Keratinocyte (primary cell): Measurements from ENCODE around the gene DNAJB2. TPM values are rescaled to one million over a fixed set of nuclear protein-coding genes. Genes with fewer than 3 reads are reported as not detected.

Experiments used
- DNase-seq: peaks from one replicate; pipeline ENCODE4 v3.0.0-alpha.2; 2011; ENCODE audit warnings: low read depth, missing footprints, low spot score
- FAIRE-seq: peaks from 2 replicates; lab custom pipeline; 2011; peaks lifted over from hg19 to GRCh38; lab: Jason Lieb, UNC
- H2AFZ ChIP-seq: 2 replicates; pipeline ENCODE4 v1.6.0; 2012; ENCODE audit warnings: low read length, control low read depth, inconsistent platforms; ENCODE audit not compliant: control insufficient read depth
- H3K27ac ChIP-seq: 2 replicates; pipeline ENCODE4 v1.5.1; 2011; ENCODE audit warnings: low read length; ENCODE audit not compliant: control insufficient read depth, insufficient read depth
- H3K27me3 ChIP-seq: 3 replicates; pipeline ENCODE4 v1.6.0; 2011; ENCODE audit warnings: low read length; ENCODE audit not compliant: control insufficient read depth, insufficient read depth; ENCODE audit errors: extremely low read depth
- H3K36me3 ChIP-seq, 2 experiments: 2 replicates in 1 of 2; 3 replicates in 1 of 2; pipeline ENCODE4 v1.5.1; 2011; ENCODE audit warnings: low read length in 2 of 2, mild to moderate bottlenecking in 1 of 2; ENCODE audit not compliant: control insufficient read depth in 2 of 2, insufficient read depth in 2 of 2; ENCODE audit errors: extremely low read depth in 1 of 2
- H3K4me1 ChIP-seq: 3 replicates; pipeline ENCODE4 v1.5.1; 2011; ENCODE audit warnings: low read length; ENCODE audit not compliant: control insufficient read depth, insufficient read depth; ENCODE audit errors: extremely low read depth
- H3K4me2 ChIP-seq: 3 replicates; pipeline ENCODE4 v1.6.0; 2011; ENCODE audit warnings: low read depth, low read length; ENCODE audit not compliant: control insufficient read depth, insufficient read depth; ENCODE audit errors: extremely low read depth
- H3K4me3 ChIP-seq, 3 experiments: fragments of 200-600 bp in 1 of 3; sonication (generic) in 1 of 3; 2 replicates in 2 of 3; 3 replicates in 1 of 3; pipeline ENCODE4 v1.5.1; 2011 to 2016; ENCODE audit warnings: low read length in 3 of 3, mild to moderate bottlenecking in 3 of 3, control low read depth in 2 of 3, inconsistent platforms in 1 of 3, low read depth in 1 of 3, mixed read lengths in 1 of 3, mixed run types in 1 of 3, moderate library complexity in 1 of 3; ENCODE audit not compliant: control insufficient read depth in 2 of 3, insufficient read depth in 2 of 3; ENCODE audit errors: extremely low read depth in 1 of 3
- H3K79me2 ChIP-seq: 2 replicates; pipeline ENCODE4 v1.6.0; 2012; ENCODE audit warnings: low read length; ENCODE audit not compliant: control insufficient read depth, insufficient read depth
- H3K9ac ChIP-seq: 3 replicates; pipeline ENCODE4 v1.6.0; 2011; ENCODE audit warnings: low read length; ENCODE audit not compliant: control insufficient read depth, insufficient read depth; ENCODE audit errors: extremely low read depth
- H3K9me1 ChIP-seq: 3 replicates; pipeline ENCODE4 v1.6.0; 2011; ENCODE audit warnings: low read length; ENCODE audit not compliant: control insufficient read depth, insufficient read depth; ENCODE audit errors: extremely low read depth
- H3K9me3 ChIP-seq: 2 replicates; pipeline ENCODE4 v1.5.1; 2012; ENCODE audit warnings: low read depth, low read length; ENCODE audit not compliant: control insufficient read depth
- H4K20me1 ChIP-seq: 3 replicates; pipeline ENCODE4 v1.6.0; 2011; ENCODE audit warnings: low read length; ENCODE audit not compliant: control insufficient read depth, insufficient read depth; ENCODE audit errors: extremely low read depth
- EZH2 ChIP-seq: IDR thresholded peaks from one replicate; pipeline ENCODE4 v1.6.1; 2012; ENCODE audit warnings: inconsistent platforms, mild to moderate bottlenecking, low read length, moderate library complexity
- dilution Hi-C: fragments of 300-500 bp; cut with MboI; formaldehyde crosslinking; loops from one replicate; pipeline ENCODE4 v1.7.0; 2020; ENCODE audit warnings: low sequenced_read_pairs; ENCODE audit not compliant: extremely low pct_ligation_motif_present
- polyA plus RNA-seq, 5 experiments: library from polyadenylated mRNA; depleted of rRNA in 3 of 5; stranded (reverse) in 3 of 5; stranded (forward) in 1 of 5; unstranded in 1 of 5; fragments of >200 nt; gene quantifications; 1 replicate in 1 of 5; 2 replicates in 3 of 5; 3 replicates in 1 of 5; pipeline versions ENCODE4 v1.2.1 to v1.2.3, GENCODE V29; 2011 to 2012; ENCODE audit warnings: missing spikeins in 2 of 5, low read depth in 1 of 5, low replicate concordance in 1 of 5
- TF ChIP-seq, protein P1 (sequence below), 3 experiments: IDR thresholded peaks in 1 of 3; conservative IDR thresholded peaks in 1 of 3; optimal IDR thresholded peaks in 1 of 3; 2 replicates in 2 of 3; 3 replicates in 1 of 3; pipeline versions ENCODE3 to v1.5.1; 2011; ENCODE audit warnings: low read length in 3 of 3, mild to moderate bottlenecking in 3 of 3, moderate library complexity in 2 of 3, control low read depth in 1 of 3, inconsistent platforms in 1 of 3; ENCODE audit not compliant: insufficient read depth in 2 of 3; ENCODE audit errors: extremely low read depth in 1 of 3

DNAJB2 gene
- polyA plus RNA-seq, 1 donor (not counting 4 experiments of a cell fraction or from before 2014, with no cell fraction given), result 51.7 TPM

DNA sequence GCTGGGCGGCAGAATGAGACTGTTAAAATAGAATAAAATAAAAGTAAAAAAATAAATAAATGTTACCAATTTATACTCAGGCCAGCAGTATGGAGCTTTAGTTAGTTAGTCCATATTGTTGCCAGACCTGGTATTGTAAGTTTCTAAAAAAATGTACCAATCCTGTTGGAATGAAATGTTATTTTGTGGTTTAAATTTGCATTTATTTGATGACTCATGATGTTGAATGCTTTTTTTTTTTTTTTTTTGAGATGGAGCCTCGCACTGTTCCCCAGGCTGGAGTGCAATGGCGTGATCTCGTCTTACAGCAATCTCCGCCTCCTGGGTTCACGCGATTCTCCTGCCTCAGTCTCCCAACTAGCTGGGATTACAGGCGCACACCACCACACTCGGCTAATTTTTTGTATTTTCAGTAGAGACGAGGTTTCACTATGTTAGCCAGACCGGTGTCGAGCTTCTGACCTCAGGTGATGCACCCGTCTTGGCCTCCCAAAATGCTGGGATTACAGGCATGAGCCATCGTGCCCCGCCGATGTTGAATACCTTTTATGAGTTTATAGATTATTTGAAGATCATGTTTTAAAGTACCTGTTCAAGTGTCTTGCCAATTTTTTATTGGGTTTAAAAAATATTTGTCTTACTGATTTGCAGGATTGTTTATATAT lies 35.8 kb downstream of the DNAJB2 start:
- H3K4me1 ChIP-seq, result no peaks in the 10 kb centered on the region
- H3K27ac ChIP-seq, result no peak overlapping the region
- no peak overlapping the region for H3K4me2 ChIP-seq
- H3K36me3 ChIP-seq, result no peaks in the 10 kb centered on the region
- H3K9me3 ChIP-seq, result no peaks in the 10 kb centered on the region
- no peaks in the 10 kb centered on the region for H3K9me1 ChIP-seq
- no peak overlapping the region for H3K4me3 ChIP-seq
- peaks cover under 1% of the 10 kb centered on the region for H3K27me3 ChIP-seq
- dilution Hi-C loops, result no loop called here
- no peak overlapping the region for H3K9ac ChIP-seq
- no peak for FAIRE-seq
- no peaks in the 10 kb centered on the region for H4K20me1 ChIP-seq
- no peak for DNase-seq
- TF ChIP-seq, protein P1, sequence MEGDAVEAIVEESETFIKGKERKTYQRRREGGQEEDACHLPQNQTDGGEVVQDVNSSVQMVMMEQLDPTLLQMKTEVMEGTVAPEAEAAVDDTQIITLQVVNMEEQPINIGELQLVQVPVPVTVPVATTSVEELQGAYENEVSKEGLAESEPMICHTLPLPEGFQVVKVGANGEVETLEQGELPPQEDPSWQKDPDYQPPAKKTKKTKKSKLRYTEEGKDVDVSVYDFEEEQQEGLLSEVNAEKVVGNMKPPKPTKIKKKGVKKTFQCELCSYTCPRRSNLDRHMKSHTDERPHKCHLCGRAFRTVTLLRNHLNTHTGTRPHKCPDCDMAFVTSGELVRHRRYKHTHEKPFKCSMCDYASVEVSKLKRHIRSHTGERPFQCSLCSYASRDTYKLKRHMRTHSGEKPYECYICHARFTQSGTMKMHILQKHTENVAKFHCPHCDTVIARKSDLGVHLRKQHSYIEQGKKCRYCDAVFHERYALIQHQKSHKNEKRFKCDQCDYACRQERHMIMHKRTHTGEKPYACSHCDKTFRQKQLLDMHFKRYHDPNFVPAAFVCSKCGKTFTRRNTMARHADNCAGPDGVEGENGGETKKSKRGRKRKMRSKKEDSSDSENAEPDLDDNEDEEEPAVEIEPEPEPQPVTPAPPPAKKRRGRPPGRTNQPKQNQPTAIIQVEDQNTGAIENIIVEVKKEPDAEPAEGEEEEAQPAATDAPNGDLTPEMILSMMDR (optimal IDR thresholded peaks at IDR 0.05 in 1 of 3, IDR thresholded peaks at IDR 0.05 in 1 of 3, conservative IDR thresholded peaks at IDR 0.05 in 1 of 3; ENCODE audit: extremely low read depth in 1 of 3, insufficient read depth in 2 of 3, low read length in 3 of 3), result no peak
- TF ChIP-seq EZH2, result no peak
- H3K79me2 ChIP-seq, result no peaks in the 10 kb centered on the region
- H2AFZ ChIP-seq, result no peak overlapping the region

DNA sequence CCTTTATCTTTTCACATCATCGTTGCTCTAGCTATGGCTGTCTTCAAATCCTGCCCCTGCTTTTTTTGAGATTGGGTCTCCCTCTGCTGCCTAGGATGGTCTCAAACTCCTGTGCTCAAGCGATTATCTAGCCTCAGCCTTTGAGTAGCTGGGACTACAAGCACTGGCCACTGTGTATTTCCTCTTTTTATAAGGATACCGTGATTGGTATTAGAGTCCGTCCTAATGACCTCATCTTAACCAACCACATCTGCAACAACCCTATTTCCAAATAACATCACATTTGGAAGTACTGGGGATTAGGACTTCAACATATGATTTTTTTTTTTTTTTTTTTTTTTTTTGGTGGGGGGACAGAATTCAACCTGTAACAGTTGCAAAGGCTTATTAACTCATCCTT lies 44.3 kb downstream of the DNAJB2 start:
- dilution Hi-C loops, result no loop called here
- Histone ChIP-seq H3K79me2 (no peaks in the 10 kb centered on the region), H3K36me3 (no peaks in the 10 kb centered on the region), H3K4me1 (no peaks in the 10 kb centered on the region), H3K9me1 (no peaks in the 10 kb centered on the region), H4K20me1 (no peaks in the 10 kb centered on the region), H3K4me2 (no peak overlapping the region), H3K27me3 (peaks cover 9% of the 10 kb centered on the region), H3K9me3 (no peaks in the 10 kb centered on the region), H3K4me3 (no peak overlapping the region), H3K9ac (no peak overlapping the region), H2AFZ (no peak overlapping the region), H3K27ac (no peak overlapping the region)
- no peak for DNase-seq
- TF ChIP-seq, protein P1 (optimal IDR thresholded peaks at IDR 0.05 in 1 of 3, IDR thresholded peaks at IDR 0.05 in 1 of 3, conservative IDR thresholded peaks at IDR 0.05 in 1 of 3; ENCODE audit: extremely low read depth in 1 of 3, insufficient read depth in 2 of 3, low read length in 3 of 3), result no peak
- no peak for TF ChIP-seq EZH2
- no peak for FAIRE-seq
